ENCODE results near the gene SSTR5.
"Not testable (repeated sequence)": the region's sequence is repeated elsewhere in the genome, so short reads cannot be mapped to it uniquely, and the experiment has no call there.

Gene SSTR5

GRCh38 chr16:1072526-1073261 lies at the start of gene SSTR5:
SSTR5 (plus strand) TSS chr16:1072747; CDS start chr16:1078869, 6,122 bp downstream.
- DNase-seq: no peak

- no peak for DNase-seq
Measured at GRCh38 chr16:1024138-1024537, 48.4 kb upstream of the SSTR5 start.

- DNase-seq: not testable (repeated sequence)
Measured at GRCh38 chr16:1025183-1025809, 47.3 kb upstream of the SSTR5 start.

GRCh38 chr16:1026057-1026783 lies 46.3 kb upstream of the SSTR5 start:
- no peak for DNase-seq

GRCh38 chr16:1026784-1027500 lies 45.6 kb upstream of the SSTR5 start:
- no peak for DNase-seq

GRCh38 chr16:1027501-1027815 lies 45.1 kb upstream of the SSTR5 start:
- no peak for DNase-seq

GRCh38 chr16:1028056-1028455 lies 44.5 kb upstream of the SSTR5 start:
- no peak for DNase-seq

GRCh38 chr16:1028524-1029258 lies 43.9 kb upstream of the SSTR5 start:
- DNase-seq: no peak

- no peak for DNase-seq
Measured at GRCh38 chr16:1029259-1029545, 43.3 kb upstream of the SSTR5 start.

- DNase-seq: no peak
Measured at GRCh38 chr16:1030473-1030901, 42.1 kb upstream of the SSTR5 start.

- no peak for DNase-seq
Measured at GRCh38 chr16:1031666-1032065, 40.9 kb upstream of the SSTR5 start.

GRCh38 chr16:1032607-1033006 lies 39.9 kb upstream of the SSTR5 start:
- no peak for DNase-seq

- DNase-seq: no peak
Measured at GRCh38 chr16:1033128-1033679, 39.3 kb upstream of the SSTR5 start.

GRCh38 chr16:1034230-1035065 lies 38.1 kb upstream of the SSTR5 start:
- no peak for DNase-seq

- DNase-seq: no peak
Measured at GRCh38 chr16:1035066-1035415, 37.5 kb upstream of the SSTR5 start.

- no peak for DNase-seq
Measured at GRCh38 chr16:1036166-1036565, 36.4 kb upstream of the SSTR5 start.

- DNase-seq: no peak
Measured at GRCh38 chr16:1036726-1037393, 35.7 kb upstream of the SSTR5 start.

GRCh38 chr16:1037394-1038257 lies 34.9 kb upstream of the SSTR5 start:
- no peak for DNase-seq

- DNase-seq: no peak
Measured at GRCh38 chr16:1038932-1039331, 33.6 kb upstream of the SSTR5 start.

GRCh38 chr16:1039762-1040161 lies 32.8 kb upstream of the SSTR5 start:
- DNase-seq: no peak
